Stimulated activated CD8-positive, alpha-beta memory T cell treated with anti-CD3 and anti-CD28 coated beads, Interleukin-15, amount 100 ng/mL, for 48 hours (primary cell): ENCODE measurements around the gene RBBP8NL.

ENCODE experiments used
- DNase-seq, 2 donors: peaks; one replicate each; pipeline ENCODE4 v3.0.0-alpha.2; 2020; ENCODE audit warnings: low read depth in 2 of 2

RBBP8NL gene

DNA sequence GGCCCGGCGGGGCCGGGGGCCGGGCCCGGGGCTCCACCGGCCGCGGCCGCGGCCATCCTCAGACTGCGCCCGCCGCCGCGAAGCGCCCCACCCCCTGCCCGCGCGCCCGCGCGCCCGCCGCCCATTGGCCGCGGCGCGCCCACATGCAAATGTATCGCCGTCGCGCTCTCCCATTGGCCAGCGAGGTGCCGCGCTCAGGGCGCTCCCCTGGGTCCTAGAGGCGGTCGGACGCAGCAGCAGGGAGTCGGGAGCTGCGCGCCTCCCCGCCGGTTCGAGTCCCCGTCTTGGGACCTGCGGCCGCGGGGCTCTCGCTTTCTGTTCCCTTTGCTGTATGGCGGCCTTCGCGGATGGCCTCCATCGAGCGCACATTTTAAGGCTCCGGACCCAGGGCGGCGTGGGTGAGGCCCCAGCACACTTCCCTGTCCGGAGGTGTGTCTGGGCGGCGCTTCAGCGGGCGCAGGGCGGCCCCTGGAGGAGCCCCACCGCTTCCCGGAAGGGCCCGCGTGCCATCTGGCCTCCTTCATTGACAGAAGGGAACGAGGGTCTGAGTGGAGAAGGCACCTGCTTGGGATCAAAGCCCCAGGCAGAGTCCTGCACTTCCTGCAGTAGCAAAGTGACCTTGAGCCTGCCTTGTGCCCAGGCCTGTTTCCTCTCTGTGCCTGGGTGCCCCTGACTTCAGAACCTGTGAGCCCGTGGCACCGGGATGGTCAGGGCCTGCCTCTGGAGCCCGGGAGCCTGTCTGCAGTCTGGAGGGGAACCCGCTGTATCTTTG, 19.9 kb downstream of the RBBP8NL start, which contains the start of gene CABLES2:
Gene CABLES2 (minus strand): TSS at position 65 of the 772 bp plus-strand sequence. CDS start 9 bp downstream, at position 56.
- peak; percentile 89 to 90 for DNase-seq

DNA sequence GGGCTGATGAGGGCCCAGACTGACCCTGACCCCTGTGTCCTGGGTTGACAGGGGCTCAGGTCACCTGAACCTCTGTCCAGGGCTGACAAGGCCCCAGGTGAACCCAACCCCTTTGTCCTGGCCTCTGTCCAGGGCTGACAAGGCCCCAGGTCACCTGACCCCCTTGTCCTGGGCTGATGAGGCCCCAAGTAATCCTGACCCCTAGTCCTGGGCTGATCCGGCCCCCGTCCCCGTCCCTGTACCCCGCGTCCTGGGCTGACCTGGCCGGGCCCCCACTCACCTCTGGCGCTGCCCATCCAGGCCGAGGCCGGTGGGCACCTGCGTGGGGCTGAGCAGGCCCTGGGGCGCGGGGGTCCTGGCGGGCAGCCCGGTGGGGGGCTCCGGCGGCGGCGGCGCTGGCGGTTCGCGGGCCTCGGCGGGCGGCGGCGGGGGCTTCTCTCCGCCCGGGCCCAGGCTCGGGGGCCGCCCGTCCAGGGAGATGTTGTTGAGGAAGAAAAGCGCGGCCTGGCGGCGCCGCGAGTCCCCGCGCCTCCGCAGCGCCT, 20.6 kb downstream of the RBBP8NL start:
- no peak for DNase-seq

DNA sequence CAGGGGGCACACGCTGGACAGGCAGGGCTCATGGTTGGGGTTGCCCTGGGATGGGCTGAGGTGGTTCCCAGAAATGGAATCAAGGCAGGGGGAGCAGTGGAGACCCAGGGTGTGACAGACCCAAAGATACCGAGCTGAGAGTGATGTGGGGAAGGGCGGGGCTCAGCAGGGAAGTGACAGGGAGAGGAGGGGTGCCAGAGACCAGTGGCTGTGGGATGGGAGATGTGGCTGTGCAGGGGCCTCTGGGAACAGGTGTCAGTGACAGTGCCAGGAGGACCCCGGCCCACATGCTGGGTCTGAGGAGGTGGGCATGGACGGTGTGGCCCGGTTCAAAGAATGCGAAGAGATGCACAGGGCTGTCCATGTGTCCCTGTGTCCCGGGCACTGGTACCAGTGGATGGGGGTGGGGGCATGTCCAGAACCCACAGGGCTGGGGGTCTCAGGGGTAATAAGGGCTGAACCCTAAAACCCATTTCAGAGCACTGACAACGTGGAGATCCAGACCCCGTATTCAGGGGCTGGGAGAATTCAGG, 21.3 kb downstream of the RBBP8NL start:
- DNase-seq: no peak

DNA sequence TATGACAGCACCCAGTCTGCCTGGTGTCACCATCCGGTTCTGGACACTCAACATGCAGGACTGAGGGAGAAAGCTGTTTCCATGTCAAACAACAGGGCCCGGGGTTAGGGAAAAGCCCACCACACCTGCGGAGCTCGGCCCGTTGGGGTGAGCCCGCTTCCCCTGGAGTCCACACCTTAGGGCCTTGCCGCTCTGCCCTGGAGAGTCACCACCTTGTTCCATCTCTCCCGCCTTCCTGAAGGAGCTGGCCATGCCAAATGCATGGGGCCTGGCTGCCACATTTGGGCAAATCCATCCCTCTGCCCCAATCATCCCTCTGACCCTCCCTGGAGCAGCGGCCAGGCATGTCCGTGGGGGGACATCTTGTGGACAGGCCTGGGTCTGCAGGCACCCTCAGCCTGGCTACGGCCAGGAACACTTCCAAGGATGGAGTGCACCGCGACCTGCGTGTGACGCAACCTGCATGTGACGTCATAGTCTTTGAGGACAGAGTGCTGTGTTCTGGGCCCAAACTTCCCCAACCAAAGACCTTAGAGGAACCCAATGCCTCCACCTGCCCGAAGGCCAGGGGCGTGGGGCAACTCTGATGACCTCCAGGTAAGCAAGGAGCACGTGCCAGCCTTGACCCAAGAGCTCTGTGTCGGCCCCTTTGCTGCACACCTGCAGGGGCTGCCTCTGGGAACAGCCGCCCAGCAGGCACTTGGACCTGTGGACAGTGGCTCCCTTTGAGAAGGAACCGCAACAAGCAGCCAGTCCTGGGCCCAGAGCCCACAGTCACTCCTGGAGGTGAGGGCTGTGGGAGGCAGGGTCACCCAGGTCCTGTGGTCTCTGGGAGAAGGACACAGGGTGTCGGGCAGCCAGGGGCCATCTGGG, 22.0 kb downstream of the RBBP8NL start:
- no peak for DNase-seq

DNA sequence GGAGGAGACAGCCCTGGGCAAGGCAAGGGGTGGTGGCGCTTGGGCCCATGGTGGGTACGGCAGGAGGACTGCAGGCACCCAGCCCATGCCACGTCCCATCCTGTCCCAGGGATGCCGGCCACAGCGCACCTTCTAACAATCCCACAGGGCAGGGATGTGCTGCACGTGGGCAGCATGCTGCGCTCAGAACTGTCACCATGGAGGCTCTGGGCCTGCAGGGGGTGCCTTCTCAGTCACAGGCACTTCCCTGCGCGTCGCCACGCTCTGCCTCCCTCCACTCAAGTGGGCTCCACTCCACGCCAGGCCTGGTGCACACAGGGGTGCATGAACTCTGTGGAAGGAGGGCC, 22.6 kb downstream of the RBBP8NL start:
- no peak for DNase-seq

DNA sequence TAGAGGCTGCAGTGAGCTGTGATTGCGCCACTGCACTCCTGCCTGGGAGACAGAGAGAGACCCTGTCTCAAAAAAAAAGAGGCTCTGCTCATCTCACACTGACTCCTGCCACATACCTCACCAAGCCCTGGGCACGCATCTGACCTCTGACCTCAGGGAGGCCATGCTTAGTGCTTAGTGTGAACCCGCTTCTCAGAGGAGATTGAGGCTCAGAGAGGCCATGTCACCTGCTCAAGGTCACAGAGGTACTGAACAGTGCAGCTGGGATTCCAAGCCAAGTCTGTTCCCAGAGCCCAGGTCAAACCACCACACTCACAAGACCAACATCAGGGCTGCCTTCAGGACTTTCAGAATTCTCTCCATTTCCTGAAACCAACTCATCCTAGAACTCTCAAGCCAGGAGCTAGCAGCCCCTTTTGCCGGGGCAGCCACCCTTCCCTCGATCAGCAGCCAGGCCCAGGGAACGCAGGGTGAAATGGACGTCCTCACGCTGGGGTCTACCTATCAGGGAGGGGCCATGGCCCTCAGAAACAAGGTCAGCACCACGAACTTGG, 23.1 kb downstream of the RBBP8NL start:
- DNase-seq: no peak

DNA sequence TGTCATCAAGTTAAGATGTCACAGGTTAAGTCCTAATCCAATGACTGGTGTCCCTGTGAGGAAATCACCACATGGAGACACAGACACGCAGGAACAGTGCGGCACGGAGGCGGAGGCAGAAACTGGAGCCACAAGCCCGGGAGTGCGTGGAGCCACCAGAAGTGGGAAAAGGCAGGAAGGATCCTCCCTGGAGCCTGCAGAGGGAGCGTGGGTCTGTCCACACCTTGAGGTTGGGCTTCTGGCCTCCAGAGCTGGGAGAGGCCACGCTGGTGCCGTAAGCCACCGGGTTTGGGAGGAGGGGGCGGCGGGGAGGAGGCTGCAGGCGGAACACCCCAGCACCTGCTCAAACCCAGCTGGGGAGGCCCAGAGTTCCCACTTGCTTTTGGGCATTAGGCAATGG, 24.0 kb downstream of the RBBP8NL start:
- no peak for DNase-seq

DNA sequence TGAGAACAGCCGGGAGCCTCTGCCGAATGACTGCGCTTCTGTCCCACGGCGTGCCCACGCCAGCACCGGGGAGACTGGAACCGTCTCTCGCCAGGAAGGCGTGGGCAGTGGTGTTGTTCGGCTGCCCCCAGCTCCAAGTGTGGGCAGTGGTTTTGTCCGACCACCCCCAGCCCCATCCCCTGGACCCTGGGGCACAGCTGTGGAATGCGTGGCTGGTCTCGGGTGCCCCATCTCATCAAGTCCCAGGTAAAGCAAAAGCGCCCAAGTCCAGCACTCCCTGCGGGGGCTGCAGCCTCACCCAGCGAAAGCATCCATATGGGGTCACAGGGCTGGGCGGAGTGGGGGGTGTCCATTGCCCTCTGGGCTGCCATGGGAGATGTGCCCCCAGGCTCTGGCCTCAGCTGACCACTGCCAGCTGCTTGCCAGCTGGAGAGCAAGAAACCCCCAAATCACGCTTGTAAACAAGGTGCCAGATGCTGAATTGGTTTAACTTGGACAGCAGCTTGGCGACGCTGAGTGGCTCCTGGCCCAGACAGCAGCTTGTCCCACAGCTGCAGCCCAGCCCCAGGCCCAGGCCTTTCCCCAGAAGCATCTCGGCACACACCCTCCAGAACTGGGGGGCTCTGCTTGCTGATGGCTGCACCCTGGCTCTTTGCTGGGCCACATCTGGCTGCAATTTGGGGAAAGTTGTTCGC, 24.7 kb downstream of the RBBP8NL start:
- DNase-seq: no peak

DNA sequence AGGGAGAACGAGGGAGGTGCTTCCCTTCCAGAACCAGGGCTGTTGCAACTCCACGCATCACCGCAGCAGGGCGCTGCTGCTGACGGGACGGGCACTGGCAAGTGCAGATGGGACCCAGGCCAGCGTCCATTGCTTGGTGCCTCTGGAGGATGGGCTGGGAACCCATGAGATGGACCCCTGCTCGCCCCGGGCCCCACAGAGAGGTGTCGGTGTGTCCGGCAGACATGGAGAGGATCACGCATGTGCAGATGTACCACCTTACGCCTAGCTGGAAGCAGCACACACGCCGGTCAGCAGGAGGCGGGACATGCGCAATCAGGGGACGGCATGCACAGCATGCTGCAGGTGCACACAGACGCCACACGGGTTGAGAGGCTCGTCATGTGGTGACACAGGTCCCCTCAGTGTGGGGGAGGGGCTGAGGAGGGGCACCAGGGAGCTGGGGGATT, 26.0 kb downstream of the RBBP8NL start:
- no peak for DNase-seq

DNA sequence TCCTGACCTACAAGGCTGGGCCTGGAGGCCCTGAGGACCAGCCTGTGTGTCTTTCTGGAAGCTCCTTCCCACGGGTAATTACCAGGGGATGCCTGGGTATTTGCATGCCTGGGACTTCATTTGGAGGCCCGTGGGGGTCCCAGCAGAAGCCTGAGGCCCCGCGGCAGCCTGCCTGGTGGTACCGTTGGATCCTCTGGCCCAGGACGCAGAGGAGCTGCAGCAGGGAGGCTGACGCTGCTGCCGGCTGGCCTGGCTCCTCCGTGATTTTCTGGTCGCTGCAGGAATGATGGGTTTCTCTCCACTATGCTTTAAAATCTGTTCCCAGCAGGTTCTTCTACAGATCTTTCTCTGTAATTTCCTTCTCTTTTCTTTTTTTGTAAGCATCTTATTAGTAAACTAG, 26.8 kb downstream of the RBBP8NL start:
- no peak for DNase-seq

DNA sequence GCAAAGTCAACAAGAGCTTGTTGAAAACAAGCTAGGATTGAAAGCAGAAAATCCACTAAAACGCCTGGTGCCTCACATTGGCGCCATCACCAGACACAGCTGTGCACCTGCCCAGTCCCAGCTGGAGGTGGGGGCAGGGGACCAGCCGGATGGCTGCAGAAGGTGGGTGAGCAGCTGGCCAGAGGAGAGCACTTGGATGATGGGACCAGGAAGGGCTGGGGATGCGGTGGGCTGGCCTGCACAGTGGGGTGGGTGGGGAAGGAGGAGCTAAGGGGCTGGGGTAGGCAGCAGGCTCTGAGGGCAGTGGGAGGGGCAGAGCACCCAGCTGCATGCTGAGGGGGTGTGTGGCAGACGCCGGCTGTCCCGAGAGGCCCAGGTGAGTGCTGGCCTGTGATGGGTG, 27.3 kb downstream of the RBBP8NL start:
- DNase-seq: no peak

DNA sequence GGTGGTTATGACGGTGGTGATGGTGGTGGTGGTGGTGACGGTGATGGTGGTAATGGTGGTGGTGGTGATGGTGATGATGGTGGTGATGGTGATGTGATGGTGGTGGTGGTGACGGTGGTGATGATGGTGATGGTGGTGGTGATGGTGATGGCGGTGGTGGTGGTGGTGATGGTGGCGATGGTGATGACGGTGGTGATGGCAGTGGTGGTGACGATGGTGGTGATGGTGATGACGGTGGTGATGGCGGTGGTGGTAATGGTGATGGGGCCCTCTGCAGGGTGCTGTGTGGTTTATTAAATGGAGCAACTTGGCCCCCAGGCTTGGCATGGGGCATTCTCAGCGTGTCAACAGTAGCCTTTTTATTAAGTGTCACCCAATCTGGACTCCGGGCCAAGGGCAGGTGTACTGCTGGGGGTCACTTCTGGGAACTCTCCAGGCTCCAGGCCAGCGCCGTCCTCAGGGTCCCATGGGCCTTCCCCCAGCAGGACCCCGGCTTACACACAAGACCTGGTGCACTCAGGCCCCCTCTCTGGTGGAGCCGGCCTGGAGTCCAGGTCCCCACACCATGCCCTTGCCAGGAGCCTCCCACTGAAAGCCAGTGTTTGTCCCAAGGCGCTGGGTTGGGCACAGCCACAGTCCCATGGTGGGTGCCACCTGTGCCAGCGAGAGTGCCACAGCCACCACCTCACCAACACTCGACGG, 29.1 kb downstream of the RBBP8NL start:
- DNase-seq: no peak

DNA sequence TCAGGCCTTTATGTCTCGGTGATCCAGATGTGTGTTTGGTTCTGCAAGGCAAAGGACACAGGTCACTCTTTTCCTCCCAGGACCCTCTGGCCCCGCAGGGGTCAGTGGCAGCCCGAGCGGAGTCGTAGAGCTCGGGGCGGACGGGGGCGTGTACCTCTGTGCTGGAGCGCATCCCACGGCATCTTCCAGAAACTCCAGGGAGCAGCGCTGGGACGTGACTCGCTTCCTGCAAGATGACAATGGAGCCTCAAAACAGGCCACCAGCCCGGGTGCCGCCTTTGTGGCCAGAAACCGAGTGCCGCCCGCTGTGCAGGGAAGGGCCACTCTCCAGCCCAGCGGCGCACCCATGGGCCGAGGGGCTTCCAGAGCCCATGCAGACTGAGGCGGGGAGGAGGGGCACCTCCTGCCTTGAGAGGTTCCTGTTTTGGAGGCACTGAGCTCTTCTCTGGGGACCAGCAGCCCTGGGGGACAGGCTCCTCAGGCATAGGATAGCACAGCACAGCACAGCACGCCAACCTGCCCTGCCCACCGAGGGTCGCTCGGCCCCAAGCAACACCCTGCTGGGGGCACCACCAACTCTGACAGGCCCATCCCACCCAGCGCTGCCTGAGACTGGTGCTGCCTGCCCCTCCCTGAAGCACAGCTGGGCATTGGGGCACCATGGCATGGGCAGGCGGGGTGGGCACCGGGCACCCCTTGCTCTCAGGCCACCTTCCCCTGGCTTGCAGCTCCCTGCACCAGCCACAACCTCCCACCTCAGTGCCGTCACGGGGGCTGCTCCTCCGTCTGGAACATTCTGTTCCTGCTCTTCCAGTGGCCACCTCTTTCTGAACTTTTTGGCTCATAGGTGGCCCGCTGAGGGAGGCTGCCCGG, 30.7 kb downstream of the RBBP8NL start:
- no peak for DNase-seq

DNA sequence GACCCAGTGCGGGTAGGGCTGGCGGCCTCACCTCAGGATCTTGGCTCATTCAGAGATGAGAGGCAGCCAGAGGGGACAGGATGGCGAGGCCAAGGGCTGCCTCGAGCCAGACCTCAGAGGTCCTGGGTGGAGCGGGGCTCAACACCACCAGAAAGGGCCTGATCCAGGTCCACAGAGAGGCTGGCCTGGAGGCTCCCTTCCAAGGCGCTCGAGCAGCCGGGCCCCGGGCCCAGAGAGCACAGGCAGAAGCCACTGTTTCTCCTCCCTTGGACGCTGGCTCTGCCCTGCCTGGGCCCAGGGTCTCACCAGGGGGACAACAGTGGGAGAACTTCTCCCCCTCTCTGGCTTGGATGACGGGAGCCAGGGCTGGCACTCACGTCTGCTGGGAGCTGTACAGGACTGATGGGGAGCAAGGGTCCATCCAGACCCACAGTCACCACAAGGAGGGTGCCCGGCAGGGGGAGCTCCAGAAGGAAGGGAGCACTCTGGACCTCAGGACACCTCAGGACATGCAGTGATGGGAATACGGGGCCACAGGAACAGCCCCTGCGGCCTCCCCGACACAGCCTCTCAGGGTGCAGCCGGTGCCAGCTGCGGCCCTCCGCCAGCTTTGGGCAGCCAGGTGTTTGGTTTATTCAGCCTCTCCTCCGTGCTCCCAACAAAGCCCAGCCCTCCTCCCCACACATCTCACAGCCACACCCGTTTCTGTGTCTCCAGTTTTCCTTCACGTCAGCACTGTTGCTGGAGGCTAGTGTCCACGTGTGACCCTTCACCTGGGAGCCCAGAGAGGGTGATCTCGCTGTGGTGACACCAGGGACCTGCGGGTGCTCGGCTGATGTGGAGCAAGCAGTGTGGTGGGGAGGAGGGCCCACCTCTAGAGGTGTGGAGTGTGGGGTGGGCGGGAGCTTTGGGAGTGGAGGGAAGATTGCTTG, 31.8 kb downstream of the RBBP8NL start:
- no peak for DNase-seq

DNA sequence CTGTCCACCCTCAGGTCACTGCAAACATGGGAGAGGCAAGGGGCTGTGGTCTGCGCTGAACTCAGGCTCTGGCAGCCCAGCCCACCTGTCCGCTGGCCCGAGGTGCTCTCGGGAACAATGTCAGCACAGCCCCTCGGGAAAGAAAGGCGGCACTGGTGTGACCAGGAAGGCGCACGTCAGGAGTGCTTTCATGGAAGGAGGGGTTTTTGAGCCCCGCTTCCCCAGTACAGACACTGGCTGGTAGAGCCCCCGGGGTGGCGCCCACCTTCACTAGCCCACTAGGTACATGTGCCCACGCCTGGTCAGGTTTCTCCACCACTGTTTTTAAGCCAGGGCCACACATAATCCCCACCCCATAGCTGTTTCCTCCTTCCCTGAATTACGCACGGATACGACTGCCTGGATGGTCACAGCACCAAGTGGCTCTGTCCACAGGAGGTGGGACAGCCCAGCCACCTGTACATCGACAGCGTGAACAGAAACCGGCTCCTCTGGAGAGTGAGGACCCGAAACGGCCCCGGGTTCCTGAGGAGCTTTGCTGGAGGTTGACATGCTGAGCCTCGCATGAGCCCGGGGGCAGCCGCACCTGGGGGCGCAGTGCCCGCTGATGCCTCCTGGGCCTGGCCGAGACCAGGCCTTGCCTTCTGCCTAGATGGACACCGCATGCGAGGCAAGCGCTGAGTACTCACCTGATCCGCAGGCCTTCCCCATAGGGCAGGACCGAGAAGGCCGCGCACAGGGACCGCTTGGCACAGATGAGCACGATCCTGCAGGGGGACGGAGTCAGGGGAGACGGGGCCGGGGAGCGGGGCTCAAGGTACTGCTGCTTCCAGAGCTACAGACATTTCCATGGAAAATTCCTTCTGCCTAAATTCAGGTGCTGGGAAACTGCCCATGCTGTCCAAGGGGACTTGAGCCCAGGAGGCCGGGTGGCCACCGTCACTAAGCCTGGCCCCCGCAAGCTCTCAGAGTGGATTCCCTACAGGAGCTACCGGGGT, 32.8 kb downstream of the RBBP8NL start:
- DNase-seq: no peak

DNA sequence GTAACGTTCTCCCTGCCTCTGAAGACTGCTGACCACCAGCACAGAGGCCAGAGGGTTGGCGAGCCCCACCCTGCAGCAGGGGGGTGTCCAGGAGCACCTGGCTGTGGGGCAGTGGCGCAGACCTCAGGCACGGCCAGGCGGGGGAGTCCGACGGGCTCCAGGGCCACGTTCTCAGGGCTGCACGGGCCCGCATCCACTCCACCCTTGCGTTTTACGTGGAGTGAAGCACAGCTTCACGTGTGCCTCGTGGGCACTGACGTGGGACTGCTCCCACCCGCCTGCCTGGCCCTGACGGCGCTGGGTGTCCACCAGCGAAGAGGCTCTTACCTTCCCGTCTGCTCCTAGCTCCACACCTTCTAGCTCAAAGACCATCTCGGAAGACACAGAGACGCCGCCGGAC, 33.5 kb downstream of the RBBP8NL start:
- DNase-seq: no peak

DNA sequence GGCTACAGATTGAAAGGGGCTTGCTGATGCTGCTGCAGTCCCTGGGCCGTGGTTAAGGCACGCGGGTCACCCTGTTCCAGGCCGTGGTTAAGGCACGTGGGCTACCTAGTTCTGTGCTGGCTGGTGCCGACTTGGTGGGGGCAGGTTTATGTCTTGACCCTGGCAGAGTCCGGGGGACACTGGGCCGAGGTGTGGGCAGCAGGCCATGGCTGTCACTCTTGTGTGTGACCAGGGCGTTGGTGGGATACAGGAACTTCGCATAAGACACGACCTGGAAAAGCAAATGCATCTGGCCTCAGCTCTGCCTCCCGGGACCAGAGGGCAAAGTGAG, 34.0 kb downstream of the RBBP8NL start:
- DNase-seq: no peak
